Lung microvascular endothelial cell (primary cell): ENCODE measurements around the gene EXOC3L4. TPM values are rescaled to one million over a fixed set of nuclear protein-coding genes. Genes with fewer than 3 reads are reported as not detected.
"Not testable (repeated sequence)": the region's sequence is repeated elsewhere in the genome, so short reads cannot be mapped to it uniquely, and the experiment has no call there.

Experiments
- DNase-seq, 2 donors: peaks; one replicate each; pipeline versions ENCODE4 v3.0.0 to v3.0.0-alpha.2; 2010; ENCODE audit warnings: low read depth in 2 of 2
- total RNA-seq: library from RNA; depleted of rRNA; stranded (reverse); fragments of >200 nt; gene quantifications from 2 replicates; pipeline ENCODE4 v1.2.1, GENCODE V29; 2014

Gene EXOC3L4
- total RNA-seq, 1 donor from 2014 or later = not detected

- no peak for DNase-seq
These were observed 55.1 kb downstream of the EXOC3L4 start for GRCh38 chr14:103149351-103150237.

- DNase-seq = no peak
These were observed 56.9 kb downstream of the EXOC3L4 start for GRCh38 chr14:103151270-103151945.

GRCh38 chr14:103155010-103155409 is 60.5 kb downstream of the EXOC3L4 start:
- no peak for DNase-seq

- DNase-seq = not testable (repeated sequence)
These were observed 60.9 kb downstream of the EXOC3L4 start for GRCh38 chr14:103155416-103155815.

GRCh38 chr14:103155826-103156394 is 61.4 kb downstream of the EXOC3L4 start:
- no peak for DNase-seq

GRCh38 chr14:103156651-103157378 is 62.3 kb downstream of the EXOC3L4 start:
- no peak for DNase-seq

- no peak for DNase-seq
These were observed 63.4 kb downstream of the EXOC3L4 start for GRCh38 chr14:103157969-103158368.

GRCh38 chr14:103158688-103159087 is 64.2 kb downstream of the EXOC3L4 start:
- DNase-seq = no peak

Other genes with a start within 250 kb of the EXOC3L4 start
- gene AMN, start 172.1 kb upstream of the EXOC3L4 start, total RNA-seq = under 0.01 and 0.20 TPM in 2 replicates
- gene CDC42BPB, start 37.2 kb upstream of the EXOC3L4 start, total RNA-seq = 73.7 and 104 TPM in 2 replicates
- gene LBHD2, start 10.5 kb upstream of the EXOC3L4 start, total RNA-seq = not detected in 2 replicates
- gene TNFAIP2, start 28.7 kb downstream of the EXOC3L4 start, total RNA-seq = 21.0 and 46.0 TPM in 2 replicates
- 84.6 and 86.3 TPM in 2 replicates for gene EIF5, start 239.5 kb downstream of the EXOC3L4 start, total RNA-seq